ENCODE data around the gene DRC7.
"Not testable (repeated sequence)": the region's sequence is repeated elsewhere in the genome, so short reads cannot be mapped to it uniquely, and the experiment has no call there.

The DRC7 gene

DNA sequence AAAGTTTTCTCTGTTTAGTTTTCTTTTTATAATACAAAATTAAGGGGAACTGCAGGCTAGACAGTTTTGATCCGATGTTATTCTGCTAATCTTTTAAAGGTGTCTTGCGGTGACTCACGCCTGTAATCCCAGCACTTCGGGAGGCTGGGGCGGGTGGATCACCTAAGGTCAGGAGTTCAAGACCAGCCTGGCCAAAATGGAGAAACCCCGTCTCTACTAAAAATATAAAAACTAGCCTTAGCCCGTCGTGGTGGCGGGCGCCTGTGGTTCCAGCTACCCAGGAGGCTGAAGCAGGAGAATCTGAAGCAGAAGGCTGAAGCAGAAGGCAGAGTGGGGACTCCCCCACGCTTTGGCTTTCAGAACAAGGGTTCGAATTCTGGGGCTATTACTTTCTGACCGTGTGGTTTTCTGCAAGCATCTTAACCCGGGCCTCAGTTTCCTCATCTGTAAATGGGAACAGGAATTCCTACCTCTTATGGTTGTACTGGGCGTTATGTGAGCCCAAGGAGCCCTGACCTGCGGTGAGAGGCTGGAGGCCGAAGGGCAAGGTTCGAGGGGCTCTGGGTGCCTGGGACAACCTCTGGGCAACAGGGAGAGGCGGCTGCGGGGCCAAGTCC is 39.8 kb downstream of the DRC7 start:
- FAIRE-seq: no peak

DNA sequence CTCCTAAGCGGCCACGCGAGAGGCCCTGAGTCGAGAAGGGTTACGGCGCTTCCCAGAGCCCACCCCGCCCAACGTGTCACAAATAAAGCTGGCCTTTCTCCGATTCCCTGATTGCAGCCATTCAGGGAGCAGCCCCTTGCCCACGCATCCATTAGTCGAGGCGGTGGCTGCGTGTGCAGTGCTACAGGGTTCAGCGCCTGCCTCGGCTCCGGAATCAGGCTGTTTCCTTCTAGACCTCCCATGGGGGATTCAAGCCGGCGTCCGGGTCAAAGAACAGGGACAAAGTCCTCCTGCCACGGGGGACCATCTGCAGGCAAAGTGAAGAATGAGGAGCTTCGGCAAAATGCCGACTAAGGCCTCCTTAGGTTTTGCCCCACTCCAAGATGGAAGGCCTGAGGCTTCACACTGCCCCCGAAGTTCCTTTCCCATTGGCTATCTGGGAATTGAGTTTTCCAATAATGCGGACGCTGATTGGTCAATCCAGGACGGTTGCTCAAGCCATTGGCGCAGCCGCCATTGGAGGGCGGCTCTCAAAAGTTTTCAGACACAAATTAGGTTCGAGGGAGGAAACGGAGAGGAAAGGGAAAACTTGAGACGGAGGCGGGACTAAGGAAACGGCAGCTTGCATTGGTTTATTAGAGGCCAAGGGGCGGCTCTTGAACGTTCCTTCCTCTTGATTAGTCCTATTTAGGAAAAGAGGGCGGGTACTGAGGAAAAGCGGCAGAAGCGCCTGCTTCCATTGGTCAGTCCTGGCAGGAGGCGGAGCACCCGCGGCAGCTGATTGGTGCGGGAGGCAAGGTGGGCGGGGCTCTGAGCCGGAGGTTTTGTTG is 40.5 kb downstream of the DRC7 start:
- FAIRE-seq (peak; percentile 99), DNase-seq (ENCODE audit: low spot score) (peak; percentile 100)

More for the DNA sequence above, 39.8 kb downstream of the DRC7 start:
- DNase-seq (ENCODE audit: low spot score): no peak

DNA sequence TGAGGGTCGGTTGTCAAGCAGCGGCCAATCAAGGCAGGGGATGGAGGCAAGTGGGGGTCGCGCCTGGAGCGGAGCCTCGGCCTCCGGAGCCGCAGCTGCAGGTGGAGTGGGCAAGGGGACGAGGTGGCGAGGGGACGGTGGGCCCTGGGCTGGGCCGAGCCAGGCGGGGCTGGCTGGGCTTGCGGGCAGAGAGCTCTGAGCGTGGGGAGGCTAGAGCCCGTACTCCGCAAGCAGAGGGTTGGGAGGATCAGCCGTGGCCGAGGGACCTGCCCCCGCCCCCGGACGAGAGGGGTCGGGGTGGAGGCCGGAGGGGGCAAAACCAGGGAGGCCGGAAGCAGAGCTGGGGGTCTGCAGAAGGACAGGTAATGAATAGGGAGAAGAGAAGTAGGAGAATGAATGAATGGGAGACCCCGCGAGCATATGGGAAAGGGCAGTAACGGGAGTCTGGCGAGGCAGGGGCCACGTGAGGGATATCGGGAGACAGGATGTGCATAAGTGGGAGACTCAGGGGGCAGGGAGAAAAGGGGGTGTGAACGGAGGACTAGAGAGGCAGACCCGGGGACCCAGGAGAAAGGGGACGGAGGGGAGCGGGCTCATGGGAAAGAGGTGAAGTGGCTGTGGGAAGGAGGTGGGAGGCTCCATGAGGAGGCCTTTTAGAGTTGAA is 41.3 kb downstream of the DRC7 start, which contains the start of gene KATNB1:
Gene KATNB1 (plus strand): TSS at position 16 of the 664 bp plus-strand sequence. CDS start 1,474 bp downstream, outside the sequence.
- no peak for DNase-seq (ENCODE audit: low spot score)
- no peak for FAIRE-seq

DNA sequence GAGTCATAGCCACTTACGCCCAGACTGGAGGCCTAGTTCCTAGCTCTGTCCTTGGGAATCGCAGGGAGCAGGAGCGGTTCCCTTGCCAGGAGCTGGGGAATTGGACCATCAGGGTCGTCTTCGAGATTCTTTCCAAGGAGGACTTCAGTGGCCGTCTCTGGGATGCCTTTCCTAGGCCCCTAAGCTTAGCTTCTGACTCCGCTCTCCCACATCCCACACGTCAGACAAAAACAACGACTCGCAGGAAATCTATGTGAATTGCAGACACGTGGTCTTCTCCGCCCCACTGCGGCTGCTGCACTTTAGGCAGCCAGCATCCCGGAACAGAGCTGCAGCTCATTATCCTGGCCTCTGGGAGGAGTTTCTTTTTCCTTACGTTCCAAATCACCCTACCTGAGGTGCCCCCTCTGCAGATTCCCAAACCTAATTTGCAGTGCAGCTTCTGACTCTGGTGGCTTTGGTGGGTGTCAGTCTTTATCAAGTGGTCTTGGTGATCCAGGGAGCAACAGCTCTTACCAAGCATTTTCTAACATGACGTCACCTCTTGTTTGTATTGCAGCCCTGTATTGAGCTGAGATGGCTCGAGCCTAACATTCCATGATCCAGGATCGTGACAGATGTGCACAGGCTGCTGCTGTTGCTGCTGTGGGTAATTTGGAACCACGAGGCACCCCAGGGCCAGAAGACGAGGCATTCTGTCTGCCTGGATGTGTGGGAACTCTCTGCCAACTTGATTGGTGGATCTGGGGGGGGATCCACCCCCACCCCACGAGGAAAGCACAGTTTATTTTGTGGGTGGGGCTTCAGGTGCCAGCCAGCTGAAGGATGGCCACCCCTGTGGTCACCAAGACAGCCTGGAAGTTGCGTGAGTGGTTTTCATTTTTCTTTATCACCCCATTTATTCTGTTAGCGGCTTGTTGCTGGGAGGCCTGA is 42.1 kb downstream of the DRC7 start:
- peak; percentile 73 for DNase-seq (ENCODE audit: low spot score)
- FAIRE-seq: no peak

DNA sequence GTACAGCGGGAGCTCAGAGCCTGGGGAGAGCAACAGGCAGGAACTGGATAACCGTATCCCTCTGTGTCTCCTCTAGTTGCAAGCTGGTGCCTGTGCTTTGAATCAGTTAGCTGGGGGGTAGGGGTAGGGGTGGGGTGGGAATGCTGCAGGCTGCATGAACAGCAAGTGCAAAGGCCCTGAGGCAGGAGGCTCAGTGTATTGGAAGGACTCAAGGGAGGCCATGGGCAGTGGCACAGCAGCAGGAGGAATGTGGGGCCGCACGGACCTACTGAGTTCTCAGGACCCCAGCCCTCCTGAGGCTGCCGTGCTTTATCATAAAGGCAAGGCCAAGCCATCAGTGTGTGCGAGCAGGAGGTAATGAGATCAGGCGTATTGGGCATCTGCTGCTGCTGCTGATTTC is 44.2 kb downstream of the DRC7 start:
- DNase-seq (ENCODE audit: low spot score) (no peak), FAIRE-seq (no peak)

DNA sequence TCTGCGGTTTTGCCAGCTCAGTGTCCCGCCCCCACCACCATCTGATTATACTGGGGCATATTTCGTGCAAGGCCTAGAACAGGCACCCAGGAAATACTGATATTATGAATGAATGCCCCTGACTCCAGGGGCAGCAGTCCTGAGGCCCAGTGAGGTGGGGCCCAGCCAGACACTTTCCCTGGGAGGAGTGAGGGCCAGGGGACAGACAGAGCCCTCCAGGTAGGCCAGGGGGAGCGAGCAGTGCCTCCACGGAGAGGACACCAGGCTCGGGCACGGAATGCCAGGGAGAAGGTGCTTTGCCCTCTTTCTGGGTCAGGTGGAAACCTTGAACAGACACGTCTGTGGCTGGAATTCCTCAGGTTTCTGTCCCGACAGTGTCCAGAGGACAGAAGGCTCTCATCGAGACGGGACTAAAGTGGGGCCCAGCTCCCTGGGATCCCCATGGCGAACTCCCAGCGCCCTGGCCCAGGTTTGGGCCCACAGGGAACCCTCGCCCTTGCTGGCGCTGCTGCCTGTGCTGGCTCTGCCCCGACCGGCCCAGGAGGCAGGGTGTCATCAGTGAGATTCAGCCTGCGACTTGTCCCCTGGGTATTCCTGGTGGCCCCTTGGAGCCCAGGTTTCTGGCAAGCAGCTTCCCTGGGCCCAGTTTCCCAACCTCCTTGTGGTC is 45.3 kb downstream of the DRC7 start:
- FAIRE-seq: no peak
- no peak for DNase-seq (ENCODE audit: low spot score)

DNA sequence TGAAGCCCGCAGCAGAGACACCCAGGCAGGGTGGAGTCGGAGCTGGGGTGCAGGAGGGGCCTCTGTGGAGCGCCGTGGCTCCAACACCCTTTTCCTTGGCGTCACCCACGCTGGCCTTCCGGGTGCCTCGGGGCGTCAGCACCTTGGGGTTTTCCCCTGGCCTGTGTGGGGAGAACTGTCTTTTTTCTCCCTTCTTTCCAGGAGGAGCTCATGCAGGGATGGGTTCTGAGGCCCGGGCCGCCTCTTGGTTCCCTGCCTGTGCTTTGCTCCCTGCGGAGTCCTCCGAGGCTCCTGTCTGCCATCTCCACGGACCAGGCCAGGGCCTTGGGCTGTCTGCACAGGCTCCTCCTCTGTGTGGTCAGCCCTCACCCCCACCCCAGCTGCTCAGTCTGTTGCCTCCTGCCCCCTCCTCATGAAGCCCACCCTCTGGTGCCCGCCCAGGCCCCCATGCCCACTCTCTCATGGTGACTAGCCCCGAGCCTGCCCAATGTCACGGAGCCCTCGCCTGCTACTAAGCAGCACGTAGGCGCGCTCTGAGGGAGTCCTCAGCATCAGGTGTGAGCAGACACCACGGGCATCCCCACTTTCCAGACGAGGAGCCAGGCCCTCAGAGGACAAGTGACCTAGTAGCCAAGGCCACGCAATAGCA is 45.9 kb downstream of the DRC7 start:
- no peak for DNase-seq (ENCODE audit: low spot score)
- FAIRE-seq: no peak

DNA sequence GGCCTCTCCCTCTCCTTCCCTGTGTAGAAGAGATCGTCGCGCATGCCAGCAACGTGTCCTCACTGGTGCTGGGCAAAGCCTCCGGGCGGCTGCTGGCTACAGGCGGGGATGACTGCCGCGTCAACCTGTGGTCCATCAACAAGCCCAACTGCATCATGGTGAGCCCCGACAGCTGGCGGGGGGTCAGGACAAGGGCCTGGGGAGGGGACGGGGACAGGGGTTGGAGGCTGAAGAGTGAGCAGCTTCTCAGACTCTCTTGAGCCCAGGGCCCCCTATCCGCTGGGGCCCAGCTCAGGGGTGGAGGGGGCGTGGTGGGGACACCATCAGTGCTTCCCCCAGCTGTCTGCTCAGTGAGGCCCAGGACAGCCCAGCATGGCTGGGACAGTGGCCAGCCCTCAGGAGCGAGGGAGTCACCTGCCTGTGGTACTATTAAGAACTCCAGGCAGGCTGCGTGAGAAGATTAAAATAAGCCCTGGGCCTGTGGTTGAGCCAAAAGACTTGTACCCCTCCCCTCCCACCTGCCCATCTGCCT is 47.1 kb downstream of the DRC7 start:
- DNase-seq (ENCODE audit: low spot score): no peak
- no peak for FAIRE-seq

DNA sequence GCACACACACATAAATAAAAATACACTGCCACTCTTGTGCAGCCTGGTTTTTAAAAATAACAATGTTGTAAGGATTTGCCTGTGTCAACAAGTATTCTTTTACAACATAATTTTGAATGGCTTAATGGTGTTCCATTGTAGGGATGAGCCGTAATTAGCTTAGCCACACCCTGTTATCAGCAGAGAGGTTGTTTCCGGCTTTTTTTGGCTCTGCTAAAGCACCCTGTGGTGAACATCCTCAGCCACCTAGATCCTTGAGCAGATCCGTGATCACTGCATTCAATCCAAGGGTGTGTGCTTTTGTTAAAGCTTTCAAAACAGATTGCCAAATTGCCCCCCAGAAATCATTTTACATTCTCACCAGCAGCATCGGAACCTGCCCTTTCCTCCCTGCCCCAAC is 47.9 kb downstream of the DRC7 start:
- DNase-seq (ENCODE audit: low spot score) (no peak), FAIRE-seq (no peak)

DNA sequence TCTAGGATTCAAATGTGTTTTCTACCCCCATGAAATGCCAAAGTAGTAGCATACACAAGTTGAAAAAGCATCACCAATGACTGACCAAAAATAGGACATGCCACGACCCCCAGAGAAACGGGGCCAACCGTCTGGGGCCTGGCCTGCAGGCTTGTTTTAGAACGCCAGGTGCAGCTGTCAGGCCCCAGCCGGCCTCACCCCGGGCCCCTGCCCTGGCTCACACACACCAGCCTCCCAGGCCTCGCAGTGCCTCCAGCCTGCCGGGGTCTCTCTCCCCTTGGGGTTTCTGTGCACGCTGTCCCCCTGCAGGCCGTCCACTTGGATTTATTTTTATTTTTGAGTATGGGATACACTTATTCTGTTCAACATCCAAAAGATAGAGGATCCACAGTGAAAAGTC is 48.9 kb downstream of the DRC7 start:
- FAIRE-seq (no peak), DNase-seq (ENCODE audit: low spot score) (no peak)

DNA sequence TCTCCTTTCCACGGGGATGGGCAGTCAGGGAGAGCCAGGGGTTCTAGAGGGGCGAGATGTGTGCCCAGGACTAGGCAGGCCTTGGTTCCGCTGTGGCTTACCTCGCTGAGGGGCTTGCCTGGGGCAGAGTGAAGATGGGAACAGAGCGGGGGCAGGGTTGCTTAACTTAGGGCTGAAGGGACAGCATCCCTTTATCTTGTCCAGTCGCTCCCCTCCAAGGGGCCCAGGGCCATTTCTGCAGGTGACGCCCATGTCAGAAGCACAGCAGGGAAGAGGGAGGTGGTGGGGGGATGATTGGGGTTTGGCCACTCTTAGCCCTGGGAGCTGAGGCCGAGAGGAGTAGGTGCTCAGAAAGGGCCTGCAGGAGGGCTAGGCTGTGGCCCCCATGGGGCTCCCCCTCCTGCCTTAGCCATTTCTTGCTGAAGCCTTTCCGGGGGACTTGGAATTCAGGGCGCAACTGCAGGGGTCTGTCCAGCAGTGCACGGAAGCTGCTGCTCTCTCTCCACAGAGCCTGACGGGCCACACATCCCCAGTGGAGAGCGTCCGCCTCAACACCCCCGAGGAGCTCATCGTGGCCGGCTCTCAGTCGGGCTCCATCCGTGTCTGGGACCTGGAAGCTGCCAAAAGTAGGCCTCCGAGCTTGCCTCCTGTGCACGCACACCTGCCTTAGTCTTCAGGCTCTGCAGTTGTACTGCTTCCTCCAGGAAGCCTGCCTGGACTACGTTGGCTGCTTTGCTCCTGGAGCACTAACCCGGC is 49.5 kb downstream of the DRC7 start:
- FAIRE-seq (no peak), DNase-seq (ENCODE audit: low spot score) (no peak)

DNA sequence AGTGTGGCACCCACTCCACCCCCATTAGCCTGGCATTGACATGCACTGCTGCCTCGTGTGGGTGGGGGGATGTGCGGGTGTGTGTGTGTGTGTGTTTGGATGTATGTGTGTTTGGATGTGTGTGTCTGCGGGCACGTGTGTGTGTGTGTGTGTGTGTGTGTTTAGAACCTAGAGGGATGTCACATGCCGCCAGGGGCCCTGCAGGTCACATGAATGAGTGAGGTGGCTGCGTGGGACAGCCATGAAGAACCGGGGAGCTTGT is 50.0 kb downstream of the DRC7 start:
- DNase-seq (ENCODE audit: low spot score) (no peak), FAIRE-seq (no peak)

DNA sequence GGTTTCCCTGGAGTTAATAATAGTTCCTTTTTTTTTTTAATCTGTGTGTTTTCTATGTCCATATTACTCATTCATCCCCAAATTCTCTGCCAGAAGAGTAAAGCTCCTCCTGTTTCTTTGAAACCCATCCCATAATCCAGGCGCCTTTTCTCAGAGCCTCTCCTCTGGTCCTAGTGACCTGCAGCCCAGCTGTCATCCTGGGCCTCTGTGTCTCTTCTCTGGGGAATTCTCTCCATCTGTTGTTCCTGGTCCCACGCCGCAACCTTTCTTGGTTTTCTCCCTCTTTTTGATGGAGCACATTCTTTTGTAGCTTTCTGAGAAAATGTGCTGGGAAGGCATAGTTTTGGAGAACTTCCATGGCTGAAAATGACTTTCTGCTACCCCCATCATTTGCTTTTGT is 51.2 kb downstream of the DRC7 start:
- DNase-seq (ENCODE audit: low spot score) (no peak), FAIRE-seq (no peak)

DNA sequence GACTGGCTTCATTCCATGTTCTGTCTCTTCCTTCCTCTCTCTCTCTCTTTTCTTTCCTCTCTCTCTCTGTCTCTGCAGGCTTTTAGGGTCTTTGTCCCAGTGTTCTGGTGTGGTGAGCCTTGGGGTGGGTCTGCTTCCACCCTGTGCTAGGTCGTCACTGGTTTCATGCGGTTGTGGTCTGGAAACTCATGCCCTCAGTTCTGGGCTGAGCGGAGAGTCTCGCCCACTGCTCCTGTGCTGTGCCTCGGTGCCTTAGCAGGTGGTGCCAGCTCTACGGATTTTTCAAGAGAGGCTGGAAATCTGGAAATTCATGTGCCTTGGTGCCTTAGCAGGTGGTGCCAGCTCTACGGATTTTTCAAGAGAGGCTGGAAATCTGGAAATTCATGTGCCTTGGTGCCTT is 51.7 kb downstream of the DRC7 start:
- DNase-seq (ENCODE audit: low spot score); FAIRE-seq: not testable (repeated sequence)

DNA sequence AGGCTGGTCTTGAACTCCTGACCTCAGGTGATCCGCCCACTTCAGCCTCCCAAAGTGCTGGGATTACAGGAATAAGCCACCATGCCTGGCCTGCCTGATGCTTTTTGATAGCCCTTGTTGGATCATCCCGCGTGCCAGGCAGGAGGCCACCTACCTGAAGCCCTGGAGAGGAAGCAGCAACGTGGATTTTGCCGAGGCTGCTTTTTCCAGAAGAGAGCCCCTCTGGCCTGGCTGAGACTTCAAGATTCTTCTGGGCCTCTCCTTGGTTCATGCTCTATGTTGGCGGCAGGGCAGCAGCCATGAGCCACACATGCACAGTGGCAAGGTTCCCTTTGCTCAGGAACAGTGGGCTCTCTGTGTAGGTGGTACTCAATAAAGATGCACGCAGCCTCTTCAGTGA is 52.5 kb downstream of the DRC7 start:
- no peak for FAIRE-seq
- no peak for DNase-seq (ENCODE audit: low spot score)

DNA sequence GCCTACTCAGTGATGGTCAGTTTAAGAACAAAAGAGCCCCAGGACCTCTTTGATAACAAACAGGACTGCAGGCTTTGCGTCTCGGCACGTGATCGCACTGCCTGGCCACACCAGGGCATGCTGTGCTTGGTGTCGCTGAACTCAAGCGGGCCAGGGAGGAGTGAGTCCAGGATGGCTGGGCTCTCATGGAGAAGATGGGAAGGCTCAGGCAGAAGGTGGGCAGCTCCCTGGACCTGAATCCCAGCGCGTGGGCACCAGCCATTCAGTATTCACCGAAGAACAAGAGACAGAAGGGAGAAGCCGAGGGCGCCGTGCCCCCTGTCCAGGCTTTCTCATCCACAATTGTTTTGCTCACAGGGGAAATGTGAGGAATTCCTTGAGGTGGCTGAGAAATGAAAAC is 52.9 kb downstream of the DRC7 start:
- no peak for FAIRE-seq

DNA sequence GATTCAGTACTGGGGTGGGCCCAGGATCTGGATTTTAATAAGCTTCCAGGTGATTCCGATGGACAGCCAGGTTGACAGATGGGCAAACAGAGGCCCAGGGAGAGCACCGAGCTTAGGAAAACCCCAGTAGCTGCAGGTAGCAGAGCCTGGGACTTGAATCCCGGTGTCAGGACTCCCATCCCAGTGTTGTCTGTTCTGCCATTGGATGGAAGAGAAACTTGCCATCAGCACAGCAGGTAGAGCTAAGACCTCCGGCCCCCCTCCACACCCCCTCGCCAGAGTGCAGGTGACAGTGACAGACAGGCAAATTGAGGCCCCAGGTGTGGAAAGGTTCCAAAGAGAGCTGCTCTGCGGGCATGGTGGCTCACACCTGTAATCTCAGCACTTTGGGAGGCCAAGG is 53.4 kb downstream of the DRC7 start:
- FAIRE-seq (no peak), DNase-seq (ENCODE audit: low spot score) (no peak)

More for the DNA sequence above, 52.9 kb downstream of the DRC7 start:
- no peak for DNase-seq (ENCODE audit: low spot score)

DNA sequence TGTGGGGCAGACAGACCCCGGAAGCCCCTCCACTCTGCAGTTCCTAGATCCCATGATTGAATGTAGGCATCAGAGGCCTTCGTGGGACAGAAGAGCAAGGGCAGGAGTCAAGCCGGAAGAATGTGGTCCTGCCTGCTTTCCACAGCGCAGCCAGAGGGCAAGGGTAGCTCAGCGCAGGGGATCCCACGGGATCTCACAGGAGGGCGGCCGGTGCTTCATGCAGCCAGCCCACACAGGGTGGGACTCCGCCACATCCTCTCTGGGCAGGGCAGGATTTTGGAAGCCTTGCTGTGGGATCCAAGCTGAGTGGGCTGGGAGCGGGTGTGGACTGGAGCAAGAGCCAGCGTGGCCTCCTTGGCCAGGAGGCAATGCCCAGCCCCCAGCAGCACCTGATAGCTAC is 54.0 kb downstream of the DRC7 start:
- FAIRE-seq: no peak
- DNase-seq (ENCODE audit: low spot score): no peak

DNA sequence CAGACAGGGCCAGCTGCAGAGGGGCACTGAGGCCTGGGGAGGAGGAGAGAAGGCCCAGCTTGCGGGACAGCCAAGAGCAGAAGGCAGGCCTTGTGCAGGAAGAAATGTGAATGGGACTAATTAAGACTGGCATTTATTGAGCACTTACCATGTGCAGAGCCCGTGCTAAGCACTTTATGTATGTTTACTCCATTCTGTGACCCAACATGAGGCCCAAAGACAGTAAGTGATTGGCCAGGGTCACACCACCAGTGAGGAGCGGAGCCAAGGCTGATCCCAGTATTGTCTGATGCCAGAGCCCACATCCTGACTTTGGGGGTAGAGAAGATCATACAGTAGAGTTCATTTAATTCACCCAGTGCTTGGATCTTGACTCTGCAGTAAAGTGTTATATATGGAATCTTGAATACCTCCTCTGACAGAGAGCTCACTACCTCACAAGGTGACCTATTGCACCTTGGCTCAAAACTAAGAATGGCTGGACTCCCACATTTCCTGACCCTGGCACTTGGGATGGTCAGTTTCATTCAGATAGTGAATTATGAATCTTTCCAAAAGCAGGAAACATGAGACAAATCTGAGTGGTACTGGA is 54.6 kb downstream of the DRC7 start:
- no peak for DNase-seq (ENCODE audit: low spot score)
- no peak for FAIRE-seq

All from RCC 7860 (cell line).